SK-N-MC (cell line): ENCODE results near the gene GNA14.
"Not testable (repeated sequence)": the region's sequence is repeated elsewhere in the genome, so short reads cannot be mapped to it uniquely, and the experiment has no call there.

Experiments used
- EZH2 ChIP-seq: fragments of 200-600 bp; sonication (generic); IDR thresholded peaks from one replicate; pipeline ENCODE4 v1.6.1; 2017; ENCODE audit warnings: antibody characterized with exemption
- FOXP2 ChIP-seq: optimal IDR thresholded peaks from 2 replicates; pipeline ENCODE3; 2011; ENCODE audit warnings: mild to moderate bottlenecking, moderate library complexity; ENCODE audit not compliant: insufficient read depth; ENCODE audit errors: extremely low read length, control extremely low read depth
- POLR2AphosphoS5 ChIP-seq: IDR thresholded peaks from 2 replicates; pipeline ENCODE4 v1.6.1; 2012; ENCODE audit warnings: mild to moderate bottlenecking, low read depth, low read length, borderline replicate concordance

GRCh38 chr9:77690723-77691122, 42.6 kb upstream of the GNA14 start:
- not testable (repeated sequence) for TF ChIP-seq POLR2AphosphoS5, EZH2, FOXP2
